GM21723 (cell line): ENCODE measurements around the gene SELENOH.

ENCODE experiments used
- ATAC-seq: cut with Tn5 transposase; IDR thresholded peaks from one replicate; pipeline ENCODE4 v1.9.1; 2021; ENCODE audit warnings: mild to moderate bottlenecking, moderate library complexity; ENCODE audit not compliant: unreplicated experiment

SELENOH gene

DNA sequence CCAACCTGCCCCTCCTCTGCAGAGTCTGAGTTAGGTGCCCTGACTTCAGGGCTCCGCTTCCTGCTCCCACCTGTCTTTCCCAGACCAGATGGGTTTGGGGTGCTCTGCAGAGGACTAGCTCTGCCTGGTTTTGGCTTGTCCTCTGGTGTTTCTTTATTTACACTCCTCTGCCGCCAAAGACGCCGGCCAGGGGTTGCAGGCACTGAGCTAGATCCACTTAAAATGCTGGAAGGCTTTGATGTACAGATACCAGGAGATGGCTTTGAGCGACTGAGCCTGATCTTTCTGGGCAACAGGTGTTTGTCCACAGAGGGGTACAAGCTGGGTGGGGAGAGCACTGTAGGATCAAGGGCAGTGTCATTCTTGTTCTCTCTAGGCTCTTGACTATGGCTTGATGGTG, 3.9 kb downstream of the SELENOH start:
- ATAC-seq = no peak

GRCh38 chr11:57746920-57747319, 5.6 kb downstream of the SELENOH start:
- ATAC-seq = no peak

DNA sequence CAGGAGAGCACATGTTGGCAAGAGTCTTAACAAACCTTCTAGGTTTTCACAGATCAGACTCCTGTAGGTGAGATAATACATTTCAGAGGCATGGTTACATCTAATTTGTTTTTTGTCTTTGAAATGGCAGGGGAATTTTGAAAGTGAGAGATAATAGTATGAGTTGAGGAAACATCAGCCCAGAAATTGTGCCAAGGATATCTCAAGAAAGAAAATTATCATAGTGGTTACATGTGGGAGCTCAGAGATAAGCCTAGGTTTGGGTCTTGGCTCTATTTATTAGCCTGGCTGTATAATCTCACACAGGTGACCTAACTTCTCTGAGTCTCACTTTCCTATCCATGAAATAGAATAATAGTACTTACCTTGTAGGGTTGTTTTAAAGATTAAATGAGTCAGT, 9.9 kb downstream of the SELENOH start:
- ATAC-seq = no peak

DNA sequence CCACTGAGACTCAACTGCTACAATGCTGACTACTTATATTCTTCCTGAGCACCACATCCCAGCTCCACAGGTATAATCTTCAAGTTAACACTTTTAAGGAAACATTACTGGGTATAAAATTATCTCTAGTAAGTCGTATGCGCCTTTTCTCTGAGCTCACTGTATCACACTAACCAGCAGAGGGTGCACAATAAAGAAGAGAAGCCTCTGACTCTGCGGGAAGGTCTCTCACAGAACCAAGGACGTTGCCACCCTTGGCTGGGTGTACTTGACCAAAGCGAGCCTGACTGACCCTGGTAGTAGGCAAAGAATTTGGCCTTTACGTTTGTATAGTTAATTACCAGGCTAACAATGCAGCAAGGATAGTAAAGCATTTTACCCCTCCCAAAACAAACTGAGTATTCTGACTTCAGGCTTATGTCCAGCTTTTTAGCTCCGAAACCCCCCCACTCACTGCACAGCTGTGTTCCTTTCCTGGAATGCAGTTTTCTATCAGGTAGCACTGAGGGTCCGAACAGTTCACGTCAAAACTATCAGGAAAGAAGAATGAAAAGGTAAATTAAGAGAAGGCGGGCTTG, 10.5 kb downstream of the SELENOH start, which contains the start of gene BTBD18:
BTBD18 (minus strand) TSS at position 144 of the 578 bp plus-strand sequence. CDS start 631 bp downstream, outside the sequence.
- no peak for ATAC-seq

DNA sequence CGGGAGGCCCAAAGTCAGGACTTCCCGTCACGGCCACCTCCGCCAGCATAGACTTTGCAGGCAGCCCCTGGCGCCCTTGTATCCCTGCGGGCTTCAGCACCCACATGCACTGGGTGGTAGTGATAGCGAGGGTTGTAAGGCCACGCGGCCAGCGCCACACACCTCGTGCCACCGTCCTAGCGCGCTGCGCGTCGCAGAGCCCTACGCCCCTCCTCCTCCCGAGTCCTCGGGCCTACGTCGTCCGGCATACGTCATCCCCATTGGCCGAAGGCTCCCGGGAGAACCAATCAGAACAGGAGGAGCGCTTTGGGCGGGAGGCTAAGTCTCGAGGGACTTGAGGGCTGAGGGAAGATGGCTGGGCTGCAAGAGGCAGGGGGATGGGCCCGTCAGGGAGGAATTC, 11.7 kb downstream of the SELENOH start:
- no peak for ATAC-seq

- no peak for ATAC-seq
Measured at GRCh38 chr11:57758174-57758573, 16.9 kb downstream of the SELENOH start.

DNA sequence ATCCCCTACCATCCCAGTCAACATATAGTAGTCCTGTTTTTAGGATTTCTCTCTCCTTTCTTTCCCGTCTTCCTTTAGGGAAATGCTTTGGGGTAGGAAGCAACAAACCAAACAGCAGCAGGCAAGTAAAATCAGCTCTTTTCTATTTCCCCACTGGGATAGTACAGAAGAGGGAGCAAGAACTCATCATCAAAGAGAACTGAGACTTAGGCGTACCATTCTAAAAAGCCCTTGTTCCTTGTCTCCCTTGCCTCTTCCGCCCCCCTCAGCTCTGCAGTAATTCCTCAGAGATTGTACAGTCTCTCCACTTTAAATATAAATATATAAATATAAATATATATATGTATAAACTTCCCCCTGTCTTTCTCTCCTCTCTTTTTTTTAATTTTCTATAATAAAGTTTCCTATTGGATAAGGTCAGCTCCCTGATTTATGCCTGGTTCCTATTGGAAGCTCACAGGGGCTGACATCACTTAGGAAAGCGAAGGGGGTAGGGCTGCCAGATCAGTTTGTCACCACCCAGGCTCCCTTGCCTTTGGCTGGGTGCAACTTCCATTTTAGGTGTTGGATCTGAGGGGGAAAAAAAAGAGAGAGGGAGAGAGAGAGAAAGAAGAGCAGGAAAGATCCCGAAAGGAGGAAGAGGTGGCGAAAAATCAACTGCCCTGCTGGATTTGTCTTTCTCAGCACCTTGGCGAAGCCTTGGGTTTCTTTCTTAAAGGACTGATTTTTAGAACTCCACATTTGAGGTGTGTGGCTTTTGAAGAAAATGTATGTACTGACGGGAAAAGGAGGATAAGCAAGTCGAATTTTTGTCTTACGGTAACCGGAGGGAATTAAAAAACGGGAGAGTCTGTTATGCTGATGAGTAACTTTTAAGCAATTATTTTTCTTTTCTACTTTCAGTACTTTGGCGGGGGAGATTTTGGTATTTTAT, 20.3 kb downstream of the SELENOH start, which contains the start of gene CTNND1:
CTNND1 (plus strand) TSS at position 502 of the 934 bp plus-strand sequence. CDS start 29,677 bp downstream, outside the sequence.
- ATAC-seq = peak; percentile 94

DNA sequence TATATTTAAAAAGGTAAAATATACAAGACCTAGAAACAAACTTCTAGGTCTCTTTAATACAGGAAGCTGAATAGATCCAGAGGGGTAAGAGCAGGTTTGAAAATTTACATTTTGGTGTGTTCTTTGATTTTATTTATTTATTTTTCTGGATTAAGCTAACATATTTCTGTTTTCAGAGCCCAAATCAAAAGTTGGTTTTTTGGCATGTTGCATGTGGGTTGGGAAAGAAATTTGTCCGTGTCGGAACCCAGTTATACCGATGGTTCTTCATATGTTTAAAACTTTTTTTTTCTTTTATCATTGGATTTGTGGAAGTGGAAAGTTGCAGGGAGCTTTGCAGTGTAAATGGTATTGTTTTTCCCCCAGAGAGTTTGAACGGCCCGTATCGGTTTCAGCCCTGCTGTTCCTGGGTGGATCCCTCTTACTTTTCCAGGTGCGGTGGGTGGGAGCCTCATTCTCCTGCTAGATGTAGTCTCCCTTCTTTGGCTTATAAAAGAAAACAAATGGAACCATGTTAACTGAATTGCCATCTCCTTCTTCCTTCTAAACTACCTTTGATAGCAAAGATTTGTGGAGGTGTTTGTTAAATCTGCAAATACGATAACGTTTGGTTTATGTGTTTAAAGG, 21.1 kb downstream of the SELENOH start:
- no peak for ATAC-seq

DNA sequence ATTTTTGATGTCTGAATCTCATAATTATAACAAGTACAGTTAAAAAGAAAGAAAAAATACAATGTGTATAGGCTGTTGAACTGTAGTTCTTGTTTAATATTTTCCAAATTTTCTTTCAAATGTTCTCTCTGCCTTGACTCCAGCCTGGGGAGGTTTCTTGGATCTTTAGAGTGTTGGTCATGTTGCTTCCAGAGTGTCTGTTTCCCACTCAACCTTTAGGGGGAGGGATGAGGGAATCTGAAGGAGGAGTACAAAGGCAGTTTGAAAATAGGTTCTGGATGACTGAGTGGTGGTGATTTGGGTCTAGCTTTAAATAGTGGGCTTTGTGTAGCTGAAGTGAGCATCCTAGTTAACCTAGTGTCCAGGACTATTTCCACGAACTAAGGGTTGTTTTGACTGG, 22.3 kb downstream of the SELENOH start:
- no peak for ATAC-seq

DNA sequence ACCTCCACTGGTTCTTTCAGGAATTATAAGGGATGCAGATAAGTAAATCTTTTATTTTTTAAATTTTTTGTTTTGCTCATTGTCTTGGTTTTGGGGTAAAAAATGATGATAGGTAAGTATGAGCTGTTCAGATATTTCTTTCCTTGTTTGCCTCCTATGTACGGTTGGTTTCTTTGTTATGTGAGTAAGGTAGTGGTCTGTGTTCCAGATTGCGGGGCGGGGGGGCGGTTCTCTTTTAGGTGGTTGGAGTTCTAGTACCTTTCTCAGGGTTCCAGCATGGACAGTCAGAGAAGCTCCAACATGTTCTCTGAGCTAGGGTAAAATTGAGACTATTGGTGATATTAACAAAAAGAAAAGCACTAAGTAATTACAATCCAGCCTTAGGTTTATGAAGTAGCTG, 22.7 kb downstream of the SELENOH start:
- ATAC-seq = no peak

- no peak for ATAC-seq
Measured at GRCh38 chr11:57764566-57764965, 23.3 kb downstream of the SELENOH start.

GRCh38 chr11:57764972-57765371, 23.7 kb downstream of the SELENOH start:
- no peak for ATAC-seq

- ATAC-seq = no peak
Measured at GRCh38 chr11:57770793-57771192, 29.5 kb downstream of the SELENOH start.

DNA sequence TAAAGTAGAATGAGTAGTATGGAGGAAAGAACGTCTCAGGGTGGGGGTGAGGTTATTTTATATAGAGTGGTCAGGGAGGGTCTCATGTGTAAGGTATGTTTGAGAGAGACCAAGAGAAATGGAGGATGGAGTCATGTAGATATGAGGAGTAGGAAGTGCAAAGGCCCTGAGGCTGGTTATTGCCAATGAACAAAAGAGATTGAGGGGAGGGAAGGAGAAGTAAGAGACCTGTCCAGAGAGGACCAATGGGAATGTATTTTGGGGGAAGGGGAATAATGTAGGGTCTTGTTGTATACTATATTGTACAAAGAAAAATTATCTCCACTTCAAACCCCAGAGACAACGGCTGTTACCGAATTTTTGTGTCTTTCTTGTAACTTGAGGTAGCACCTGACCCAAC, 30.1 kb downstream of the SELENOH start:
- no peak for ATAC-seq

DNA sequence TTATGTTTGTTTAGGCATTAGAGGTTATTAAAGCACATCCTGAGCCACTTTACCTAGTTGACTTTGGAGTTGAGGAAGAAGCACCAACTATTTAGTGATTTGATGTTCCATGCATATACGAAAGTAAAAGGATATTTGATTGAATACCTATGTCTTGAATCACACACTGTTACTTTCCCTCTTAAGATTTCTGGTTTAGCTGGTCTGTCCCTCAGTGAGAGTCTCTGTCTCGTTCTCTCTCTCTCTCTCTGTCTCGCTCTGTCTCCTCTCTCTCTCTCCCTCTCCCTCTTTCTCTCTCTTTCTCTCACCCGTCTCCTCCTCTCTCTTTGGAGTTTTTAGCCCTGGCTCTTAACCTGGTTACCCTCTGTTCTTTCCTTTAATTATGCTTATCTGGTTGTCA, 31.3 kb downstream of the SELENOH start:
- ATAC-seq = no peak

DNA sequence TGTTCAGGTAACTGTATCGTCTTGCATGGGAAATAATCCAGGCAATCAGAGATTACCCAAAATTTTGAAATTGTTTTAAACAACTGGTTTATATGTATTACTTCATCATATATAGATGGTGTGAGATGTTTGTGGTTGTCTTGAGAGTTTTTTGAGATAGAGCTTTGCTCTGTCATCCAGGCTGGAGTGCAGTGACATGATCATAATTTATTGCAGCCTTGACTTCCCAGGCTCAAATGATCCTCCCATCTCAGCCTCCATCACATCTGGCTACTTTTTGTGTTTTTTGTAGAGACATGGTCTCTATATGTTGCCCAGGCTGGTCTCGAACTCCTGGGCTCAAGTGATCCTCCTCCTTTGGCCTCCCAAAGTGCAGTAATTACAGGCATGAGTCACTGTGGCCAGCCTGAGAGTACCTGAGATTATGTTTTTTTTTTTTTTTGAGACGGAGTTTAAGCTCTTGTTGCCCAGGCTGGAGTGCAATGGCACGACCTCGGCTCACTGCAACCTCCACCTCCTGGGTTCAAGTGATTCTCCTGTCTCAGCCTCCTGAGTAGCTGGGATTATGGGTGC, 31.8 kb downstream of the SELENOH start:
- ATAC-seq = no peak

- no peak for ATAC-seq
Measured at GRCh38 chr11:57775491-57775890, 34.2 kb downstream of the SELENOH start.

DNA sequence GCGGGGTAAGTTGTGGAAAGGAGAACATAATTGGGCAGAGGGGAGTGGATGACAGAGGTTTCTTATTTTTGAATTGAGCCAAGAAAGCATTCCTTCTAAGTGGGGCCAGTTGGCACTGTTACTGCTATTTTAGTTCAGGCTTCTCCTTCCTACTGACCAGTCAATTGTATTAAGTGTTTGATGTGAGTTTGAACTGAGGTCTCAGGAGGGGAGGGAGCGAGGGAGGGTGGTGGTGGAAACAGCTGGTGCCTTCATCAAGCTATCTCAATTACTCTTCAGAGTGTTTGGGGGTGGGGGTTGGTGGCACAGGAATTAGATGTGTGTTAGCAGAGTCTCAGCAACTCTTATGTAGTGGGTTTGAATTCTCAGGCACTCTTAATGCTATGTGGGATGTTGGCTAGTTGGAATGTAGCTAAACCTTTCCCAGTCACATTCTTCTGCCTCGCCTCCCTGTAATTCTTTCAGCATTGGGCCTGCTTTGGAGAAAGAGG, 34.8 kb downstream of the SELENOH start:
- ATAC-seq = no peak

DNA sequence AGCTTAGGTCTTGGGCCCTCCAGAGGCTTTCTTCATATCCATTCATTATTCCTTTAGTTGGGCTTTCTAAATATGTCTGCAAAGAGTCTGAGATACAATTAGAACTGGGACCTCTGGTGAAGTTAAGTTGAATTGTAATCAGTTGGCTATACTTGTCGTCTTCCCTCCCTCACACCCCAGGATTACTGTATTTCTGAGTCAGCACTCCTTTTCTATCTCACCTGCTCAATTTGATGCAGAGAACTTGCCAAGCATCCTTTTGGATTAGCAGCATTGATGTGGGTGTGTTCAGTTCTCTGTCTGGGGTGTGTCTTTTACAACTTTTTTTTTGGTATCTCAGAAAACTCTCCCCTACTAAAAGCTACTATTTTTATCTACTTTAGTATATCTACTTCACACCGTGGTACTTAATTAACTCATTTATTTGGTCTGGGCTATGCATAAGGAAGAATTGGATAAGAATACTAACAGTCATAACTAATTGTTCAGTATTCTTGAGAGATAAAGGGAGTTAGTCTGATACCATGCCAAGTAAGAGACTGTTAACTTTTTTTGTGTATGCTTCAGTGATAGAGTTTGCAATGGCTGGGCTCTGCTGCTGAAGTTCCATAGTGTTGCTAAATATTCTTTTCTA, 35.4 kb downstream of the SELENOH start:
- ATAC-seq = no peak

DNA sequence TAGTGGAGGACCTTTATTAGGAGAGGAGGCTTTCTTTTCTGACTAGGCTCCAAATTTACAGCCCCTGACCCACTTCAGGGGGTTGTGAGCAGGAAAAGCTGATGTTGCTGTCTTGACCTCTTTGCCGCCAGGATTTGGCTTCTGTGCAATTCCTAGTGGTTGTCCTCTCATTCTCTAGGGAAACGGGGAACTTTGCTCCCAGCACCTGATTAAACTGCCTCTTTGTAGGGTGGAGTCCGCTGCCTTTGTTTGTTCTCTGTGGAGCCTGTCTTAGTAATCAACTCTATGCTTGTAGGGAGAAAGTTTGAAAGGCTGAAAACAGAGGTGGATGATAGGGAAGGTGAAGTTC, 36.7 kb downstream of the SELENOH start:
- no peak for ATAC-seq
